HG03432 (cell line): ENCODE results near the gene NLRP1.

ENCODE experiments used
- ATAC-seq: cut with Tn5 transposase; IDR thresholded peaks from one replicate; pipeline ENCODE4 v1.9.1; 2021; ENCODE audit warnings: mild to moderate bottlenecking, moderate library complexity; ENCODE audit not compliant: unreplicated experiment

The NLRP1 gene

GRCh38 chr17:5485270-5486205 is 98.8 kb downstream of the NLRP1 start, which contains the start of gene DERL2:
TSS of gene DERL2 (minus strand) at chr17:5486178. CDS start at chr17:5486161, 17 bp downstream.
- peak; percentile 32 for ATAC-seq

DNA sequence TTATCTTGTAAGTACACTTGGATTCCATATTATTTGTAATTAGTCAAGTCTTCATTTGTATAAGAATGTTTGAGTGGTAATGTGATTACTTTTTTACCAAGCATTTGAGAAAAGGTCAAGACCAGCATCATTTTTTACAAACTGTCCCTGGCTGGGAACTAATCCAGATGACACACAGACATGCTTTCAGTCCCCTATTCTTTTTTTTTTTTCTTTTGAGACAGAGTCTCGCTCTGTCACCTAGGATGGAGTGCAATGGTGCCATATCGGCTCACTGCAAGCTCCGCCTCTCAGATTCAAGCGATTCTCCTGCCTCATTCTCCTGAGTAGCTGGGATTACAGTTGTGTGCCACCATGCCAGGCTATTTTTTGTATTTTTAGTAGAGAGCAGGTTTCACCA is 102.9 kb downstream of the NLRP1 start:
- ATAC-seq = no peak

DNA sequence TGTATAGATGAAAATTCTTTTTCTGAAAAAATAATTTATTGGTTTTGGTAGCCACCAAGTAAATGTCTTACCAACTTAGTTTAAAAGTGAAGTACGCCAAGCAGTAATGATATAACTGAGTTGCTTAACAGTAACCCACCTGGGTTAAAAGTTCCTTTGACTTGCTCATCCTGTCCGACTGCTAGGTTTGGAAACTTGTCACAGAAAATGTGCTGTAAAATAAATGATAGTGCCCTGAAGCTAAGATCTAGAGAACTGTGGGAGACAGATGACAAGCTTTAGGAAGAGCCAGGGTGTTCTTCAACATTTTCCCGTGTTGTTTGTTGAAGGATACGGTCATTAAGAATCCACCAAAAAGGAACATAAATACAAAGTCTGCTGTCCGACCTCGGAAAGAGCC is 103.3 kb downstream of the NLRP1 start:
- no peak for ATAC-seq

DNA sequence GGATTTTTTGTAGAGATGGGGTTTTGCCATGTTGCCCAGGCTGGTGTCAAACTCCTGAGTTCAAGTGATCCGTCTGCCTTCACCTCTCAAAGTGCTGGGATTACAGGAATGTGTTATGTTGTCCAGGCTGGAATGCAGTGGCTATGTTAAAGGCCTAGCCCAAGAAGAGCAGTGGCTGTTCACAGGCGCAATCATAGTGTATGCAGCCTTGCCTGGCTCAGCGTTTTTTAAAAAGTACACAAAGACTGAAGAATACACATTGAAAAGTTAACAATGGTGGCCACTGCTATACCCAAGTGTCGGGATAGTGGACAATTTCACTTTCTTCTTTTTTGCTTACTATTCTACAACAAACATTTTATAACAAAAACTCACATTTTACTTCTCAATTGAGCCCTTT is 105.3 kb downstream of the NLRP1 start:
- ATAC-seq = no peak

GRCh38 chr17:5473906-5474305 is 110.4 kb downstream of the NLRP1 start:
- no peak for ATAC-seq

GRCh38 chr17:5472511-5472910 is 111.8 kb downstream of the NLRP1 start:
- no peak for ATAC-seq

DNA sequence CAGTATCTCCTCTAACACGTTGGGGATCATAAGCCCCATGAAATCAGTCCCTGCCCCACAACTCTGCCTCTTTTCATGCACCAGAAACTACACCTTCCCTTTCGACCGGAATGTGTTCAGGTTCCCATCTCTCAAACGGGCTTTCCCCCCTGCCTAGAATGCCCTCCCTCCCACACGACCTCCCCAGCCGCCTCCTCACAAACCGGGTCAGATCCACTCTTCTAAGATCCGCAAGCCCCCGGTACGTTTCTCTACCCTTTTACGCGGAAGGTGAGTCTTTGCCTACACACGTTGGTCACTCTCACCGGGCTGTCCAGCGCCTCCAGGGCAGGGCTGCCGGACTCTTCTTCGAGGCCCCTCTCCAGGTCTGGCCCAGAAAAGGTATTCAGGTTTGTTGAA is 116.2 kb downstream of the NLRP1 start:
- ATAC-seq = peak; percentile 17

DNA sequence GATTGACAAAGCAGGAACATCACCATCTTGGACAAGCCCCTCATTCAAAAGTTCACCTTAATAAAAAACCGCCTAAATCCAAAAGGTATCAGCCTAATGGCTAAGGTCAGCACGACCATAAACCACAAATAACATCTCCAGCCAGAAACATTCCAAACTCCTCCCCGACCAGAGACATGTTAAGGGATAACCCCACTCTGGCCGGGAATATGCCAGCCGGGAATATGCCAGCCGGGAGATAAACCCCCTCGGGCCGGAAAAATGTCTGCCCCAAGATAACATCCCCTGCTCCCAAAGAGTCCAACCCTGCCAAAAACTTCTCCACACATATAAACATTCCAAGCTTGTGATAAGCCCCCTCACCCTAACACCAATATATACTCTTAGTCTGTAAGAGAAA is 116.9 kb downstream of the NLRP1 start:
- ATAC-seq = no peak

GRCh38 chr17:5466295-5466694 is 118.0 kb downstream of the NLRP1 start:
- no peak for ATAC-seq

DNA sequence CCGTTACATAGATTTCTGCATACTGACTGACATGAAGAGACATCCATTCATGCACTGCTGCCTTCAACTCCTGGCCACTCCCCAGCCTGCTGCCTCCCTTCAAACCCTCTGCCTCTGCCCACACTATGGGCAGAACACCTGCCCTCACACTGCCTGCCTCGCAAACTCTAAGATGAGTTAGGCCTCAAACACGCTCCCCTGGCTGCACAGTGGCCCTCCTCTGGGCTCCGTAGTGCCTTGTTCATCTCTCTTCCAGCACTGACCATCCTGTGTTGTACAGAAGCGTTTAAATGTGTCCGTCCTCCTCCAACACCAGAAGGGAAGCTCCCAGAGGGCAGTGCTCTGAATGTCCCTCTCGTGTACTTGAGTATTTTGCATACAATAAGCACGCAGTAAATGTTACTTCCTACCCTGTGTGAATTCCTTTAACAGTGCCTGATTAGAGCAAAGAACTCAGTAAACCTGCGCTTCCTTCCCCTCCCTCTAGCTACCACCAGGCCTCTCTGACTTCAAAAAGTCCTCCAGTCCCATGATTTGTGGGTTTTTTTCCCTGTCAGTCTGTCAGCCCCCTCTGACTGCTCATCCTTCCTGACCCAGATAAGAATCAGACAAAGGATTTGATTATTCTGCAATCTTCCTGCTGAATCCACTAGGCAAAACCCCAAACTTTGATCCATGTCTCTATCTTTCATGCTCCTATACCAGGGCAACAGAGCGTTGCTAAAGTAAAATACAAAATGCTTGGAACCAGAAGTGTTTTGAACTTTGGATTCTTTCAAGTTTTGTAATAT is 119.4 kb downstream of the NLRP1 start:
- ATAC-seq = no peak
